Measurements from ENCODE around the gene UNC80.
A peak's percentile ranks its signal among the peaks of the same experiment; 100 is the strongest.

GRCh38 chr2:209936106-209936666, 164.6 kb downstream of the UNC80 start:
- peak; percentile 41 for TF ChIP-seq CTCF (conservative IDR thresholded peaks at IDR 0.05; ENCODE audit: low read depth, low read length)
- no peak for TF ChIP-seq EZH2 (IDR thresholded peaks at IDR 0.05; ENCODE audit: low read length, unreplicated experiment)
